Fibroblast of peridontal ligament (primary cell): Measurements from ENCODE around the gene KRT77.

ENCODE experiments used
- DNase-seq: peaks from one replicate; pipeline ENCODE4 v3.0.0-alpha.2; 2010; ENCODE audit errors: extremely low read depth

The KRT77 gene

DNA sequence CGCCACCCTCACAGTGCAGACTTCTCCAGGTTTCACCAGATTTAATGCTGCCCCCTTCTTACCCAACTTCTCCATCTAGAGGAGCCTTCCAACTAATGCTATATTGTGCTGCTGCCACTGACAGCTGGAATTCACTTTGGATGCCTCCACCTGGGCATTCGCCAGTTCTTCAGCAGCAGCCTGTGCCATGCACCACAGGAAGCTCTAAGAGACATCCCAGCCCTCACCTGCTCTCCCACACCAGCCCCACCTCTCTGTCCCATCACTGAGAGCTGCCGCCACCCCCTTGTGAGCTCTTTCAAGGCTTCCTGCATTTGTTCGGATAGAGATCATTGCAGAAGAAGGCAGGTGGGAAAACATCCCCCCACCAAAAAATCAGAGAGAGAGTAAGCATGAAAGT is 46.7 kb downstream of the KRT77 start:
- no peak for DNase-seq

DNA sequence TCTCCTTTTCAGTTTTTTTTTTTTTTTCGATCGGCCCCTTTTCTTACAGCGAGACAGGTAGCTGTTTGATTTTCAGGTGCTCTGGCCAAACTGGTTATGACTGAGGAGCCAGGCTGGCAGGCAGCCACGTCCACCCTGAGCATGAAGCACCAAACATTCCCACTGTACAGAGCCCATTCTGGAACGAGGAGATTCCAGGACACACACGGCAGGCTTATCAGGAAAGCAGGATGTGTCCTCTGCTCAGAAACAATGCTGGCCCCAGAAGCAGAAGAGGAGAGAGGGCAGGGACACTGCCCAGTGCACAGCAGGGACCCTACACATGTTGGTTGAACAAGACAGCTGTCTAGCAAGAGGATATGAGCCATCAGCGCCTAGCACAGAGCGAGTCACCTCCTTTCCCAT is 47.6 kb downstream of the KRT77 start:
- DNase-seq, result no peak

DNA sequence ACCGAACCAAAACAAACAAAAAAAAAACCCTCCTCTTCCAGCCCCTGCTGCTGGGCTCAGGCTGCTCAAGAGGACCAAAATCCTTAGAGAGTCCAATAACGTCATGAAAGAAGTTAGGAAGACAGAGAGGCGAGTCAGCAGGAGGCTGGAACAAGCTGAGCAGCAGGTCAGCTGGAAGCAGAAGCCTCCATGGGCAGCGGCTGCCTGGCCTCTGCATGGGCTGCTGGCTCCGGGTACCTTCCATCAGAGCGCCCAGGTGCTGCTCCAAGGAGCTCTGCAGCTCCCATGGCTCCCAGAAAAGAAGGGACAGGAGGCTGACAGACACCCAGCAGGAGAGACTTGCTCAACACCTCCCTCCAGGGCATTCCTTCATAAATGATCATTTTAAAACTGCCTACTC is 48.1 kb downstream of the KRT77 start:
- no peak for DNase-seq

DNA sequence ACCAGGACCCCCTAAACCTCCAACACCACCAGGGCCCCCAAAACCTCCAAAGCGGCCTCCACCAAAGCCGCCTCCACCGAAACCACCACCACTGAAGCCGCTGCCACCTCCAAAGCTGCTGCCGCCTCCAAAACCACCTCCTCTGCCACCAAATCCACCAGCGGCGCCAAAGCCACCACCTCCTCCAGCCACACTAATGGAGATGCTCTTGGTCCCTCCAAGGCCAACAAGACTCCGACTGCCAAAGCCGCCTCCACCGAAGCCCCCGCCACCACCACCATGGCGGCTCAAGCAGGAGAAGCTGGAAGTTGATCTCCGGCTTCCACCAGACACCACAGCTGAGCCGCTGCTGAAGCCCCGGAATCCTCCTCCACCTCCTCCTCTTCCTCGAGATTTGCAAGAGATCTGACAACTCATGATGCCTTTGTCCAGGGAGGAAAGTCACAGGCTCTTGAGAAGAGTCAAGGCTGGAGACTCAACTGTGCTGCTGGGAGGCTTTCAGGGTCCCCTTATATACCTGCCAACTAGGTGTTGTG is 51.5 kb downstream of the KRT77 start, which contains the start of gene KRT2:
Gene KRT2 (minus strand): TSS at position 486 of the 536 bp plus-strand sequence. CDS start 69 bp downstream, at position 417.
- DNase-seq, result no peak

DNA sequence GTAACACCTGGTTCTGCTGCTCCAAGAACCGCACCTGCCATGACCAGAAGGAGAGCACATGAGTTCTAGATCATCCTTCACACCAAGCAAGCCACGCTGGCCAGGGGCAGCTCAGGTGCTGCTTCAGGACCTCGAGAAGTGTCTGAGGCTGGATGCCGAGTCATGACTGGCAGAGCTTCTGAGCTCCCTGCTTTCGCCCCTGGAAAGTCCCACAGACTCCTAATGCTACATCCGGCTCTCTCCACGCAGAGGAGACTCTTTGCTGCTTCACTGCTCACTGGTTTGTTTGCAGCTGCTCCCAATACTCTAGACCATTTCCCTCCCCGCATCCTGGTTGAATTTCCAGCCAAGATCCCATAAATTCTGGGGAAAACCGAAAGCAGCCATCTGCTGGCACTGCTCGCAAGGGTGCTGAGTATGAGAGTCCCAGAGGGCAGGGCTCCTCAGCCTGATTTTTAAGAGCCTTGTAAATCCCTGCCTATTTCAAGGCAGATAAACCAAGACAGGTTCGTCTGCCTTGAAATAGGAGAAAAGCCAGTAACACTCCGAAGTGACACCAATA is 52.7 kb downstream of the KRT77 start:
- no peak for DNase-seq

DNA sequence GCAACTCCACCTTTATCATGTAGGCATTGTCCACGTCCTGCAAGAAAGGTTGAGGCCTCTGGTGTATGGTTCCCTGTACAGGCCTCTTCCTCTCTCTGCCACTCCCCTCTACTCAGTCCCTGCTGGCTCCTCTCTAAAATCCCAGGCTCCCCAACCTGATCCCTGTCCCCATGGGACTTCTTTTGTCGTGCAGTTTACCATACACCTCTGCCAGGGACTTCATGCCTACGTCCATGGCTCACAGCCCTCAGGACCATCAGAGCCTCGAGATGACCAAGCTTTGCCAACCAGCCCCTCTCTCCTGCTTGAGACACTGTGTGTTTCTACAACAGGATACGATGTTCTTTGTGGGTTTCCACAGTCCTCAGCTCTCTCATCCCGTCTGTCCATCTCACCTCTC is 54.3 kb downstream of the KRT77 start:
- no peak for DNase-seq

DNA sequence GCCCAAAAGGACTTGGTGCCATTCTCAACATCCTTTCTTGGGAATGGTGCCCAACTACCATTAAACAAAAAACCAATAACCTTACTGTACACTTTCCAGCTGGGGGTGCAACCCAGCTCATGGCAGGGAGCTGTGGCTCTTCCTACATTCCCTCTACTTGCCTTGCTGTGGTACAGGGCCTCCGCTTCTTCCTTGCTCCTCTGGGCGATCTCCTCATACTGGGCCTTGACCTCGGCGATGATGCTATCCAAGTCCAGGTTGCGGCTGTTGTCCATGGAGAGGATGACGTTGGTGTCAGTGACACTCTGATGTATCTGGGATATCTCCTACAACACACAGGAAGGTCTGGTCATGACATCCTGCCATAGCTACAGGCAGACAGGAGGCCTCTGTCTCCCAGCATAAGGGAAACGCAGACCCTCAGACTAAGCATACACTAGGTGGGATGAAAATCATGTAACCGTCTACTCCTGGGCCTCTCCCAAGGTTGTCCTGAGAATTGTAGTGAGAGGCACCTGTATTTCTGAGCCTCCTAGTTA is 55.2 kb downstream of the KRT77 start:
- no peak for DNase-seq

DNA sequence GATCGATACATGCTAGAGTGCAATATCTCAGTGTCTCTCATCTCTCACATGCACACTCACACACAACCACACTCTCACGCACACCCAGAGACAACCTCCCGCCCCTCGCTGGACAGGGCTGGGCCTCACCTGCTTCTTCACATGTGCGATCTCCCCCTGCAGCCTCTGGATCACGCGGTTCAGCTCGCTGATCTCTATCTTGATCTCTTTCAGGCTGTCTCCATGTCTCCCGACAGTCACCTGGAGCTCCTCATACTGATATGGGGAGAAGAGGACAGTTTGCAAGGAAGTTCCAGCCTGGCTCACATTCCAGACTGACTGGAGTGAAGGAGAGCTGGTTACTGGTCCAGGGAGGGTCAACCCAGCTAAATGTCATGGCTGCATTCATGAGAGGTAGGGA is 55.7 kb downstream of the KRT77 start:
- DNase-seq, result no peak

DNA sequence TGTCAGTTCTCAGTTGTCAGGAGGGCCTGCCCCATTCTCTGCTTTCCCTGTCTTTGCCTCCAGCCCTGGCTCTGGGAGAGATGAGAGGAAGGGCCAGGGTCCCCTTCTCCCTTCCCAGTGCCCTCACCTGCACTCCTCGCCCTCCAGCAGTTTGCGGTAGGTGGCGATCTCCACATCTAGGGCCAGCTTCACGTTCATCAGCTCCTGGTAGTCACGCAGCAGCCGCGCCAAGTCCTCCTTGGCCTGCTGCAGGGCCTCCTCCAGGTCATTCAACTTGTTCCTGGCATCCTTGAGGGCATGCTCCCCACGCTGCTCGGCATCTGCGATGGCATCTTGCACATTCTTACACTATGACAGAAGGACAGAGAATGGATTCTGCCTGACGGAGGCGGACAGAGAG is 56.7 kb downstream of the KRT77 start:
- DNase-seq, result no peak

DNA sequence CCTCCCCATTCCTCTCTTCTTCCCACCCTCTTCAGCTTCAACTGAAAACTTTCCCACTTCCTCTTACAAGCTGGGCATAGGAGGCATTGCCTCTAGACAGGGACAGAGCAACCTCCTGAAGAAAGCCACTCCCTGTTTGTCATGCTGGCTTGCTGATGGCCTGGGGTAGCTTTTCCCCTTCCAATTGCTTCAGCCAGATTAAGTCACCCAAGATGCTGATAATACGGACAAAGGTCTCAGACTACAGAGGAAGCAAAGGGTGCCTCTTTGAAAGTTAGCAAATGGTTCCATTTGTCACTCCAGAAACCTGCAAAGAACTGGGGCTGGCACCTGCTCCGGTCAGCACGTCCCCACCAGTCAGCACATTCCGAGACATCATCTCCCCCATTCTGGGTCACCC is 57.3 kb downstream of the KRT77 start:
- no peak for DNase-seq

DNA sequence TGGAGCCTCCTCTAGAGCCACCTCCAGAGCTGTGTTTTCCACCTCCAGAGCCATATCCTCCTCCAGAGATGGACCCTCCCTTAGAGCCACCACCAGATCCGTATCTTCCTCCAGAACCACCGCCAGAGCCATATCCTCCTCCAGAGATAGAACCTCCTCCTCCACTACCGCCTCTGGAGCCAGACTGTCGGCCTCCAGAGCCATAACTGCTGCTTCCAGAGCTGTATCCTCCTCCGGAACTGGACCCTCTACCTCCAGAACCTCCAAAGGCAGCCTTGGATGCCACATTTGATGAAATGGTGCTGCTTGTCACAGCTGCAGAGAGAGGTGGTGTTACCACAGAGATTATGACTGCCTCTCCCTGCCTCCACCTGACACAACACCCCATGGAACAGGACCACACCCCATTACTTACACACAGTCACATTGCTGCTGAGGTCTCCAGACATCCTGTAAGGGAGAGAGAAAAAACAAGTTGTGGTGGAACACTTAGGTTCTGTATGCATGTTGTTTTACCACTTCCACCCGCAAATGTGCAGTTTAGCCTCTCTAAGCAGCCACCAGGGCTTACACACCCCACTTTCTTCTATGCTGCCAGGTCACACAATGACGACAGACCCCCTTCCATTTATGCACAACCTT is 58.1 kb downstream of the KRT77 start:
- no peak for DNase-seq

DNA sequence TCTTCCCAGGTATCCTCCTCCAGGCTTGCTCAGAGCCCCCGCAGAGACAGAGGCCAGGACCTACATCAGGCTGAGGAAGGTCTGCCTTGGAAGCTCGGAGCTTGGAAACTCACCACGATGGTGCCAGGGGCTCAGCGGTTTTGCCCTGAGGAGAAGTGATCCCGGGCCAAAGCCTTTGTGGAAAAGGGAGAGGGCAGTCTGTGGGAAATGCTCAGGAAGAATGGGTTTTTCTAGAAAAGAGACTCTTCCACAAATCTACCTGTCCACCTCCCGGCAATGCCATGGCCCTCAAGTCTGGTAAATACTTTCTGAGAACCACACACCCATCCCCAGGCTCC is 59.3 kb downstream of the KRT77 start:
- DNase-seq, result no peak

DNA sequence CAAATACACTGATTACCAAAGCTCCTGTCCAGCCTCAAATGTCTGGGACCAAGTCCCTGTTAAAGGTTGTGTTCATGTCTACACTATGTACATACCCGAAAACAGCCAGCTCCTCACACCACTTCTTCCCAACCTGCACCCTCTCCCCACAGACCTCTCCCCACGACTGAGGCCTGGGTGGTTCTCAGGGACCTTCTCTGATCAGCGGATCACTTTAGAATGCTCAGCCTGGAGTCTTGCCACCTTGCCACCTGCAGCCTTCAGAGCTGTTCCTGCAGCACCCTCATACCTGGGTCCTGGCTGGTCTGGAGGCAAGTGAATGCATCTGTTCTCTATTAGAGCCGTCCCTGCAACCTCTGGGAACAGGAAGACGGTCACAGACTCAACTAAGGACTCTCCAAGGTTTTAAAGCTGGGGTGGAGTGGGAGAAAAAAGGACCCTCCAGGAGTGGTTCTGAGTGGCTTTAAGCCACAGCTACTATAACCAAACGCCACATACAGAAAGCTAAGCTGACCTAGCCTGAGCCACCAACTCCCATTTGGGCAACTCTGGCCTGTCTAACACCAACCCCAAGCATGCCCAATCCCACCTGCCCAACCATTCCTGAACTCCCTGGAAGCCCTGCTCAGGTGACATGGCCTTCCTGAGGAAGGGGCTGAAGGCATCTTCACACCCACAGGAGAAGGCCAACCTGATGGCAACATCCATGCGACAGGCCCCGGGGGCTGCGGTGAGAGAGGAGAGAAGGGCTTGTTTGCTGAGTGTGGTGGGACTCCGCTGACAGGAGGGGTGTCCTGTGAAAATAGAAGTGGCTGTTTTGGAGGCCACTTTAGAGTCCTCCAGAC is 59.9 kb downstream of the KRT77 start:
- DNase-seq, result no peak

DNA sequence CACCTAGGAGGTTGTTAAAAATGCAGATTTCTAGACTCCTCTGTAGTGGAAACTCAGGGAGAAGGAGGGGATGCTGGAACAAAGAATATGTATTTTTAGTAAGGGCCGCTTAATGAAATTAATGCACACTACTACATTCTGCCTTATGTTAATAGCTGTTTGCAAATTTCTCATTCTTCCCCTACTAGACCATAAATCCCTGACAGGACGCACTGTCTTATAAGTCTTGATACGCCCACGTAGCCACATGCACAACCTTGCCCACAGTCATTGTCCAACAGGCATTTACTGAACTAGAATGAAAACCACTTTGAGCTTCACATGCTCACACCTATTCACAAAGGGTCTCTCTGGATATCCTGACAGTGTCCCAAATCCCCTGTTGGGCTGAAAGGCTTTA is 61.9 kb downstream of the KRT77 start:
- no peak for DNase-seq
